COLO829 (cell line): ENCODE measurements around the gene SAPCD2.

ENCODE experiments used
- DNase-seq: peaks from one replicate; pipeline ENCODE4 v3.0.0; 2012; ENCODE audit warnings: low spot score

The SAPCD2 gene

DNA sequence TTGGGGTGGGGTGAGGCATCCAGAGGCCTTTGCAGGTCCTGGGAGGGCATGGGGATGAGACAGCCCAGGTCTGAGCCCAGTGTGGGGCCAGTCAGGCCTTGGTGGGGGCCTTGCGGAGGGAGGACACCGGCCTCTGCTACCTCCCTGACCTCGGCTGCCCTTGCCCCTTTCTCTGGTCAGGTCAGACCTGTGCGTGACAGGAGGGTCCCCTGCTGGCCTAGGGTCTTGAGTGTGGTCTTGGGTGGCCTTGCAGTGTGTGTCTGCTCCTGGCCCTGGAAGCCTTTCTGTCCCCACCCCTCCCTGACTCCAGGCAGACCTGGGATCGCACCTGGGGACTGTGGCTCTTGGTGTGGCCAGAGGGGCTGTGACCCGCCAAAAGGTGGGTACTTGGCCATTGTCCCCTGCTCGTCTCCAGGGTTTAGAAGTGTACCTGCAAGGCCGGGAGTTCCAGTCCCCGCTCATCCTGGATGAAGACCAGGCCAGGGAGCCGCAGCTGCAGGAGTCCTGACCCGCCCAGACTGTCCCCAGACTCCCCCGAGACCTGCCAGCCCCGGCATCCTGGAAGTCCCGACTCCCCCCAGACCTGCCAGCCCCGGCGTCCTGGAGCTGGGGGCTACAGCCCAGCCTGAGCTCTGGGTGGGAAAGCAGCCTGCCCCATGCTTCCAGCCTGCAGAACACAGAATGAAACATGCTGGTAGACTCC lies 12.0 kb upstream of the SAPCD2 start:
- DNase-seq = no peak

DNA sequence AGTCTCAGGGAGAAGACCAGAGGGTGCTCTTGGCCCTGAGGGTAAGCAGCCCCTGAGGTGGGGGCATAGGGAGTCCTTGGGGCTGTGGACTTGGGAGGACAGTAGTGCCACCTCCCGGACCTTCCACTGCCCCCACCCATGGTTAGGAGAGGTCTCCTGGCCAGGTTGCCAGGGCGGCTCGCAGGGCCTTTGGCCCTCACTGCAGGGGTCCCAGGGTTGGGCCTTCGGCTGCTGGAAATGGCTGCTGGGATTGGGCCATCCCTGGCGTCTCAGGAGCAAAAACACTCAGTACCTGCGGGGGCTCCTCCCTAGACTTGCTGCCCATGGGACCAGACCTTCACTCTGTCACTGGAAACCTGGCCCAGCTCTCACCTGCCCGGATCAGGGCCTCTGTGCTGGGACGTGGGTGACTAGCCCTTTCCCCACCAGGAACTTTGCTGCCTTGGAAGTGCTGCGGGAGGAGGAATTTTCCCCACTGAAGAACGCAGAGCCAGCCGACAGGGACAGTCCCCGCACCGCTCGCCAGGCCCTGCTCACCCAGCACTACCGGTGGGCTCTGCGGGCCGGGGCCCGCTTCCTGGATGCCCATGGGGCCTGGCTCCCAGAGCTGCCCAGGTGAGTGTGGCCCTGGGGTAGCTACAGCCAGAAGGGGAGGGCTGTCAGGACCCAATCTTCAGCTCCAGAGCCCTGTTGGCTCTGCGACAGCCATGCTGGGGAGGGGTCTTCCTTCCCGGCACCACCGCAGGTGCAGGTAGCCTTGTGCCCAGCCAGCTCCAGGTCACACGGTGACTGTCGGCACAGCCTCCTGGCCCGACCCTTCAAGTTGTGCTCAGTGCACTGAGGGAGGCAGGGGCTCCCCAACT lies 10.1 kb upstream of the SAPCD2 start:
- no peak for DNase-seq

DNA sequence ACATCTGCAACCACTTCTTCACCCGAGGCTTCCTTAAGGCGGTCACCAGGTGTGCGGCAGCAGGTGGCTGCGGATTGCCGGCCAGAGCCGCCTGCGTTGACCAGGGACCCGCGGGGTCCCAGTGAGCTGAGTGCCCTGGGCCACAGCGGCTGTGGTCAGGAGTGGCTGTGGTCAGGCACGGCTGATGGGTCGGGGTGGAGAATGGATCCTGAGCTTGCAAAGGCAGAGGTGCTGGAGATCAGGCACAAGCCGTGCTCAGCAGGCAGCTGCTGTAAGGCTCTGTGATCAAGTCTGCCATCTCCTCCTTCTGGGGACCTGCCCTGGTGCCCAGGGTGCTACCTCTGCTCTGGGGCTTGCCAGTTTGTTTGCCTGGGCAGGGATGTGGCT lies 9.0 kb upstream of the SAPCD2 start:
- no peak for DNase-seq

DNA sequence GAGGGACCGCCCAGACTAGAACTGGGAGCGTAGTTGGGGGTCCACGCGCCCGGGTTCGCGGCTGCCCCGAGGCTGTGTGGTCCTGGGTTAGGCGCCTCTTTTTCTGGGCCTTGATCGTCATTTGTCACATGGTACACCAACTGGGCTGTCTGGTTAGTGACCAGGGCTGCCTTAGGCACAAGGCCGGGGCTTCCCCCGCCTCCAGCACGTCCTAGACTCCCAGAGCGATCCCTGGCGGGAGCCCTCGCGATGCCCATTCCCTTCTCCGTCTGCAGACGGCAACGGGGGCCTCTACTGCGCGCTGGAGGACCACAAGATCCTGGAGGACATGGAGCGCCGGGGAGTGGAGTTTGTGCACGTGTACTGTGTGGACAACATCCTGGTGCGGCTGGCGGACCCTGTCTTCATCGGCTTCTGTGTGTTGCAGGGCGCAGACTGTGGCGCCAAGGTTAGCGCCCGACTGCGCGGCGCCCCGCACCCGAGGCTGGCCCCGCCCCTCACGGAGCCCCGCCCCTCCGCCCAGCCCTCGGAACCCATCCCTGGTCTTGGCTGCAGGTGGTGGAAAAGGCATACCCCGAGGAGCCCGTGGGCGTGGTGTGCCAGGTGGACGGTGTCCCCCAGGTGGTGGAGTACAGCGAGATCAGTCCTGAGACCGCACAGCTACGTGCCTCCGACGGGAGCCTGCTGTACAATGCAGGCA lies 8.5 kb upstream of the SAPCD2 start:
- no peak for DNase-seq

DNA sequence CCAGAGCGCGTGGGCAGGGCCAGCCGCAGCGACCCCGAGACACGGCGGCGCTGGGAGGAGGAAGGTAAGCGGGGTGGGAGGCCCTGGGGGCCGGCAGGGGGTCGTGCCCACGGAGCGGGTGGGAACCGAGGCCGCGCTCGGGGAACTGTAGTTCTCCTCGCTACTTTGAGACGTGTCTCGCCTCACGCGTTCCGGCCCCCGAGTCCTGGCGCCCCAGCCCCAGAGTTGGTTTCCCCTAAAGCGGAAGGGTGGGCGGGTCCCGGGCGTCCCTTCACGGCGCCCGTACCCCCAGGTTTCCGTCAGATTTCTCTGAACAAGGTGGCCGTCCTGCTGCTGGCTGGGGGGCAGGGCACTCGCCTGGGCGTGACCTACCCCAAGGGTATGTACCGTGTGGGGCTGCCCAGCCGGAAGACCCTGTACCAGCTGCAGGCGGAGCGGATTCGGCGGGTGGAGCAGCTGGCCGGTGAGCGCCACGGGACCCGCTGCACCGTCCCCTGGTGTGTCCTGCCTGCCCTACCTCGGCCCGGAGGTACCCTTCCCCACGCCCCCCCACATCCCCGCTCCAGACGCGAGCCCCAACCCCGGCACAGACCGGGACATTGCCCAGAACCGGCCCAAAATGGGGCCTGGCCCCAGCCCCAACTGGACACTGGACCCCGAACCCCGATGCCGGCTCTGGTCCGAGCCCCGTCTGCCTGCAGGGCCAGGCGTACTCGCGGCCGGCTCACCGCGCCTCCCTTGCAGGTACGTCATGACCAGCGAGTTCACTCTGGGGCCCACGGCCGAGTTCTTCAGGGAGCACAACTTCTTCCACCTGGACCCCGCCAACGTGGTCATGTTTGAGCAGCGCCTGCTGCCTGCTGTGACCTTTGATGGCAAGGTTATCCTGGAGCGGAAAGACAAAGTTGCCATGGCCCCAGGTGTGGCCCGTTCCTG lies 7.7 kb upstream of the SAPCD2 start:
- DNase-seq = no peak

DNA sequence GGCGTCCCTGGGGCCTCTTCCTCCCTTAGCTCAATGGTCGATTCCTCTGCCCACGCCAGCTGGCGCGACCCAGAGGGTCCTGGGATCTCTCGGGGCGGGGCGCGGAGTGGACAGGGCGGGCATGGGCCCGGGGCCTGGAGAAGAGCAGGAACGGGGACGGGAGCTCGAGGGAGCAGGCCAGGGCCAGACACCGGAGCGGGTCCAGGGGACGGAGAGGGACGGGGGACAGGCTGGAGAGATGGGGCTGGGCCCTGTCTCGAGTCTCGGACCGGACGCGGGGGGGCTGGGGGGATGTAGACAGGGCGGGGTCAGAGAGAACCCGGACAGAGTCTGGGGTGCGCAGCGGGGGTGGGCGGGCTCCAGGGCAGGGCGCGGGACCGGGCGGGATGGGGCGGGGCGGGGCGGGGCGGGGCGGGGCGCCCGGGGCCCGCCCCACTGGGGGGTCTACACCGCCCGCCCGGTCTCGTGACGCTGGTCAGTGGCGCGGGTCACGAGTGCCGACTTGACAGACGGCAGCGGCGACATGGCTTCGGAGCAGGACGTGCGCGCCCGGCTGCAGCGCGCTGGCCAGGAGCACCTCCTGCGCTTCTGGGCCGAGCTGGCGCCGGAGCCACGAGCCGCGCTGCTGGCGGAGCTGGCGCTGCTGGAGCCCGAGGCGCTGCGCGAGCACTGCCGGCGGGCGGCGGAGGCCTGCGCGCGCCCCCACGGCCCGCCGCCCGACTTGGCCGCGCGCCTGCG lies 6.8 kb upstream of the SAPCD2 start, which contains the start of gene UAP1L1:
Gene UAP1L1 (plus strand): TSS at position 508 of the 738 bp plus-strand sequence. CDS start 16 bp downstream, at position 524.
- DNase-seq = no peak

DNA sequence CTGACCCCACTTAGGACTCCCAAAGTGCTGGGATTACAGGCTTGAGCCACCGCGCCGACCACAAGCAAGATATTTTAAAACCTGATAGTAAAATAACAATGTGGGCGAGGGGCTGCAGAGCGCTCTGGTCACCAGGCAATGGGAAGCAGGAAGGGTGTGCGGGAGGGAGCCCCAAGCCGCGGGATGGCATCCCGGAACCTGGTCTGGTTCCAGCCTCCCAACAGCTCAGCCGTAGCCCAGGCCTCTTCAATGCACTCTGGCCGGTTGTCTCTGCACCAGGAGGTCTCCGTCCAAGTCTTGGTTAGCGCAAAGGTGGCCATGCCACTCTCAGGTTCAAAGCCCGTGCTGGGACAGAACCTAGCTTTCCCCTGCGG lies 6.3 kb upstream of the SAPCD2 start:
- DNase-seq = no peak

DNA sequence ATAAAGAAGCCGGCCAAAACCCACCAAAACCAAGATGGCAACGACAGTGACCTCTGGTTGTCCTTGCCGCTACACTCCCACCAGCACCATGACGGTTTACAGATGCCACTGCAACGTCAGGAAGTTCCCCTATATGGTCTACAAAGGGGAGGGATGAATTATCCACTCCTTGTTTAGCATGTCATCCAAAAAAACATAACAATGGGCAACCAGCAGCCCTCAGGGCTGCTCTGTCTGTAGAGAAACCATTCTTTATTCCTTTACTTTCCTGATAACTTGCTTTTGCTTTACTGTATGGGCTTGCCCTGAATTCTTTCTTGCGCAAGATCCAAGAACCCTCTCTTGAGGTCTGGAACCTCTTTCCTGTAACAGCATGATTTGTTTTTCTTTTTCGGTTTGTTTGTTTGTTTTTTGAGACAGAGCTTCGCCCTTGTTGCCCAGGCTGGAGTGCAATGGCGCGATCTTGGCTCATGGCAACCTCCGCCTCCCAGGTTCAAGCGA lies 5.0 kb upstream of the SAPCD2 start:
- DNase-seq = no peak

DNA sequence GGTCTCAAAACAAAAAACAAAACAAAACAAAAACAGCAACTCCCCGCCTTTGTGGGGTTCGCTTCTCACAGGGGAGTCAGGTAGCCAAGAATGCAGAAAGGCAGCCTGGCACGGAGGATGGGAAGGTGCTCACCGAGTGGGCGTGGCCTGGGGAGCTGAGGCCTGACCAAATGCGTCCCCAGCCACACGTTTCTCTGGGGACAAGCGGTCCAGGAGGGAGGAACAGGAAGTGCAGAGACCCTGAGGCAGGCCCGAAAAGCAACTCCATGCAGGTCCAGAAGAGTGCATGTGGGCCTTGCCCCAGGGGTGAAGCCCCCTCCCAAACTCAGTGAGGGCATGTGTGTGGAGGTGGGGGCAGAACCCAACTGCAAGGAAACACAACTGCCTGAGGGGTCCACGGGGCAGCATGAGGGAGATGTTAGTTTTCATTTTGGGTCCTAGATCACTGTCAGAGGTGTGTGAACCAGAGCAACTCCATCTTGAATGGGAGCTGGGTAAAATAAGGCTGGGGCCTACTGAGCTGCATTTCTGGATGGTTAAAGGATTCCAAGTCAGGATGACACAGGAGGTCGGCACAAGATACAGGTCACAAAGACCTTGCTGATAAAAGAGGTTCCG lies 4.4 kb upstream of the SAPCD2 start:
- DNase-seq = no peak

DNA sequence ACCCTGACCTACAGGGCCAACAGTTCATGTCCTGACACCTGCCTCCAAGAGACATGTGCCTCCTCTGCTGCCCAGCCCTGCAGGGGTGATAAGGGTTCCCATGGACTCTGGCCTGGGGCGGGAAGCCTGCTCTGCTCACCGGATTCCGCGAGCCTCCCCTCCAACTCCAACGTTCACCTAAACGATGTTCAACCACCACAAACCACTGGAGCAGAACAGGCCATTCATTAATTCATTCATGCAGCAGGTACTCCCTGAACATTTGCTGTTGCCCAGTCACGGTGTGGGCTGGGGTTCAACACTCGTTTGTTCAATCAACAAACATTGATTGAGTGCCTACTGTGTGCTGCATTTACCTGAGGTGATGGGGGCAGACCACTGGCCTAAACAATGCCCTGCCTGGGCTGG lies 3.6 kb upstream of the SAPCD2 start:
- no peak for DNase-seq

DNA sequence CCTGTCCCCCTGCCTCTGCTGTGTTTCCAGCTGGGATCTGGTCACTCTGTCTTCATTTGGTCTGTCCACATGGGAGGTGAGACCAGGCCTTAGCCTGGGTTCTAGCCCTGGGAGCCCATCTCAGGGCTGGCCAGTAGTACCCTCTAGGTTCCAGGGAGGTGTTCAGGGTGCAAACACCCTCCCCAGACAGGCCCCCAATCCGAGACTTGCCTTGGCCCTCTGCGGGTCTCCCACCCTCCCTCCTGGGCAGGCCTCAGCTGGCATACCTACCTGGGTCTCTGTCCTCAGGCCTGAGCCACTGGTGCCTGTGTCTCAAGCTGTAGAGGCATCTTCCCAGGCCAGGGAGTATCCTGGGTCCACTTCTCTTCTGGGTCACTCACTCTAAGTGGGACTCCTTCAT lies 925 bp upstream of the SAPCD2 start:
- no peak for DNase-seq

DNA sequence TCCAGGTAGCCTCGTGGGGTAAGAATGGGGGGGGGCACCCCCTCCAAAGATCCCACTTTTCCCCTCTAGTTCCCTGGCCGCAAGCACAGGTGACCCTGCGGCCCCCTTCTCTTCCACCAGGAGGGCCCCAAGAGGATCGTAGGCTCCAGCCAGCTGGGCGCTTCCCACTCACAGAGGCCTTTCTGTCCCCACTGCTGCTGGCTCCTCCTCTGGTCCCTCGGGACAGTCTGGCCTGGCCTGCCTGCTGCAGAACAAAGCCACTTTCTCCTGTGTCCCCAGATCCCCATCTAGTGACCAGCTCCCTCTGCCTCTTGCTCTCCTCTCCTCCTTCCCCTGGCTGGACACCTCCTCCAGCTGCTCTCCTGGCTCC lies 534 bp upstream of the SAPCD2 start:
- DNase-seq = no peak

DNA sequence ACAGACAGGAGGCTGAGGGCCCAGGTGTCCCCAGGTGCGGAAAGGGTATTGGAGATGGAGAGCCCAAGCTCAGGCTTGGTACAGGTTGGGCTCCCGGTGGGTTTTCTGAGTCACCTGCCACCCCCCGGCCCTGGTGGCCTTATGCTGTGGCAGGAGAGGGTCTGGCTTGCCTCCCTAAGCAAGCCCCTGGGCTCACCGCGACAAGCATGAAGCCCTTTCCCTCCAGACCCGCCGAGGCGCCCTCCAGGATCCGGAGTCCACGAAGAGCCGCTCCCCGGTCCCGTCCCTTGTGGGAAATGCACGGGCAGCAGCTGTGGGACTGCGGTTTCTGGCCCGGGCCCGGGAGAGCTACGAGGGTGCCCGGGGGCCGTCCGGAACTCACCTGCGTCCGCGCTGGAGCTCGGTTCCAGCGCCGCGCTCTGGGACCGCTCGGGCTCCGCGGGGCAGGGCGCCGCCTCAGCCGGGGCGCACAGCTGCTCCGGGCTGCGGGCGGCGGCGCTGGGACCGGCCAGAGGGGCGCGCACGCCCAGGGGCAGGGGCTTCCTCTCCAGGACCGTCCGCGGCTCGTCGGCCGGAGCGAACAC lies 757 bp downstream of the SAPCD2 start:
- no peak for DNase-seq

DNA sequence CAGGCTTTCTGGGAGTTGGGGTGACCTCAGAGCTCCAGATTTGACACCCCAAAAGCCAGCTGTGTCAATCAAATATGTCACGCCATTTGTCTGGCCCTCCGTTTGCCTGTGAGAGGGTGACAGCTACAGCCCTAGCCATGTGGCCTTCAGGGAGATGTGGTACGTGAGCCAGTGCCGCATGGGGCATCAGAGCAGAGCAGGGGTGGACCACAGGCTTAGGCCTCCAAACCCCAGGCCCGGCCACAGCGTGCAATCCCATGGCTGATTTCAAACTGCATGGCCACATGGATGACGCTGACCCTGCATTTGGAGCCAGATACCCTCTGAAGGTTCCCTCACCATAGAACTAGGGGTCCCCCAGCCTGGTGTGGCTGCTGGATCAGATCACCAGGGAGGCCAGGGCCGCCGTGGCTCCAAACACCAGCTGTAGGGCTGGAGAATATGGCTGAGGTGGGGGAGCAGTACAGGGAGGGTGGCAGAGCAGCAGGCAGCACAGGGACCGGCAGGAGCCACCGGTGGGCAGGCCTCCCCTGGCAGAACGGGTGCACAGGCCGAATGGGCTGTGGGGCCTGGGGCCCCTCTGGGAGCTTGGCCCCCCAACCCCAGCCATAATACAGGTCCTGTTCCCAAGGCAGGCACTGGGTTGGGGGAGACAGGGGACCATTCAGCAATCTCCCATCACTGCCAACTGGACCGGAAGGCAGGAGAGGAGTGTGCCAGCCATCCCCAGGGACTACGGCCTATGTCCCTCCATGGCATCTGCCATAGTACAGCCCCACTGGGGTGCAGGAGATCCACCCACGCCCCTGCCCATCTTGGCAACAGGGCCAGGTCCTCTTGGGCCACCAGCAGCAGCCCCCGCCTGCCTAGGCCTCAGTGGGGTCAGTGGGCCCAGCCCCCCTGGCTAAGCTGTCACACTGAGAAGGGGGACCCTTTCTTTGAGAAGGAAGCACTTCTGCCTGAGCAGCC lies 1.5 kb downstream of the SAPCD2 start:
- DNase-seq = no peak

DNA sequence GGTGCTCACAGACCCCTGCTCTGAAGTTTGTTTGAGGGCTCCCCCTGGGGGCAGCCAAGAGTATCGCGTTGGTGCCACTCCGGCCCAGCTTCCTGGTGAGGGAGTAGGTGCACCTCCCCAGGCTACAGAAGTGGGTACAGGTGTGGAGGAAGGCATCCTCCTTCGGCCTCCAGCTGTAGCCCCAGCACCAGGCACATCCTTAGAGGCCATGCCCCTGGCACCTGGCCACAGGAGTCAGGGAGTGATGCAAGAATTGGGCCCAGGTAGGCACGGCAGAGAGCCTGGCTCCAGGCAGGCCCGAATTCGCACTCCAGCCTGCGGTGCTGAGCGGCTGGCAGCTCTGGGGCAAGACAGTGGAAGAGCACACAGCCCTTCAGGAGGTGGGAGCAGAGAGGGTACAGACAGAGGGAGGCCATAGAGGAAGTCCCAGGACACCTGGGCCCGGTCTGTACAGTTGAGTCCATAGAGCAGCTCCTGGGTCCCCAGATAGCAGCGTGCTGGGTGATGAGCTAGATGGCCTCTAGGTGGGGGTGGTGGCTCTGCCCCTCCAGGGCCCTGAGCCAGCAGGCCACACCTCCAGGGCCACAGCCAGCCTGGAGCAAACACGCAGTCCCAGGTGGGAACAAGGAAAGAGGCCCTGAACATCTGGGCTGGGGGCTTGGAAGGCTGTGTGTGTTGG lies 2.4 kb downstream of the SAPCD2 start:
- DNase-seq = peak; percentile 68

DNA sequence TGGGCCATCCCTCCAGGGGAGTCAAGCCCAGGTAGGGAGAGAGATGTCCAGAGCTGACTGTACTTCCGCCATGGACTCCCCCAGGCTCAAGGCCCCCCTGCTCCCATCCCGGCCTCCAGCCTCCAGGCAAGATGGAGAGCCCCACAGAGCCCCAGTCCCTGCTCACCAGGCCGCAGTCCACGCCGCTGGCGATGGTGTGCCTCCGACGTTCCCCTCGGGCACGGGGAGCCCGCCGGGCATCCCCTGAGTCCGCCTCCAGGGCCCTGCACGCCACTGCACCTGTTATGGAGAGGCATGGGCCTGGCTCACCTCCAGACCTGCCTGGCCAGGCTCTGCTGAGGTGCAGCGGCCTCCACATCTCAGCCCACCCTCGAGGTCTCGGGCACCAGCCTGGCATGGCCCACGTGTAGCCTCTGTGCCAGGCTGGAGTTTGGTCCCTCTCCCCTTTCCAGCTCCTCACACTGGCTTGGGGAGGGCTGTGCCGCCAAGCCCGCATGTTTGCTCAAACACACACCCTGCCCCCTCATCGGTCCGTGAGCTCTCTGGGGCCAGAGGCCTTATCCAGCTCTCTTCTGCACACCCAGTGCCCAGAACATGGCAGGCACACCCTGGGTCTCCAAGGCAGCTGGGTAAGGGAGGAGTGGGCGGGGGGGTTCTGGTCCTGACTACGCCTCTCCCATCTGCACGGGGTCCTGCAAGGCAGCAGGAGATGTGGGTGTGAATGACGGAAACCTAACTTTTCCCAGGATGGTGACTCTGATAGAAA lies 4.1 kb downstream of the SAPCD2 start:
- DNase-seq = no peak

DNA sequence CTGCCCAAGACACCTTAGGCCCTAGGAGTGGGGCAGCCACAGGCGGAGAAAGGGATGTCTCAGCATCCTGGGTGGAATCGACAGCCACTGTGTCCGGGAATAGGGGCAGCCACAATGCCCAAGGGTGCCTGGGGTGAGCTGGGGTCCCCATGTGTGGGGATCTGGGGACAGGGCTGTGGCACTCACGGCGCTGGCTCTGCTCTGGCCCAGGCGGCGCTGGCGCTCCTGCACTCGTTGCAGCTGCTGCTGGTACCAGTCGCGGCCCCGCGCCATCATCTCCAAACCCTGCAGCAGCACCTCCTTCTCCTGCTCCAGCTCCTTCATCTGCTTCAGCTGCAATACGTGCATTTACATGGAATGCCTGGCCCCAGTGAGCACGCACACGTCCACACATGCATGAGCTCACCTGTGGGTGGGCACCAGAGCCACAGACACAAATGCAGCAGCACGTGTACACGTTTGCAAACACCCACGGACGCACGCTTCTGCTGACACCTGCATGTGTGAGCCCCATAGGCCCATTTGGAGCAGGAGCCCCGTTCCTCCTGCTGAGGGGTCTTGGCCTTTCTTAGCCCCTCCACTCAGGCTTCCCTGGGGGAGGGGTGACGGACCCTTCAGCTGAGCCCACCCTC lies 4.9 kb downstream of the SAPCD2 start:
- DNase-seq = no peak
